Measurements from ENCODE around the gene NPHP4. TPM values are rescaled to one million over a fixed set of nuclear protein-coding genes. Genes with fewer than 3 reads are reported as not detected.
A peak's percentile ranks its signal among the peaks of the same experiment; 100 is the strongest.

NPHP4 gene
- total RNA-seq, 1 donor from 2014 or later = 19.0 TPM

- Mint-ChIP-seq H3K27me3 (ENCODE audit: low read depth) (no peaks in the 10 kb centered on the region), H3K27ac (no peak overlapping the region), H3K4me3 (ENCODE audit: low read depth) (no peak overlapping the region), H3K4me1 (ENCODE audit: low read depth) (peaks cover 15% of the 10 kb centered on the region), H3K9me3 (no peaks in the 10 kb centered on the region), H3K36me3 (ENCODE audit: low read depth) (peaks cover 16% of the 10 kb centered on the region)
- intact Hi-C loops (cut with micrococcal nuclease) = no loop called here
- DNase-seq (ENCODE audit: low spot score) = no peak
Observed at GRCh38 chr1:5998051-5998905, 6.1 kb upstream of the NPHP4 start.

GRCh38 chr1:5997316-5997715, 5.1 kb upstream of the NPHP4 start:
- no peak for DNase-seq (ENCODE audit: low spot score)
- Mint-ChIP-seq H3K4me3 (ENCODE audit: low read depth) (no peak overlapping the region), H3K9me3 (no peaks in the 10 kb centered on the region), H3K36me3 (ENCODE audit: low read depth) (peaks cover 12% of the 10 kb centered on the region), H3K4me1 (ENCODE audit: low read depth) (peaks cover 15% of the 10 kb centered on the region), H3K27ac (peak overlapping the region; percentile 15), H3K27me3 (ENCODE audit: low read depth) (no peaks in the 10 kb centered on the region)
- intact Hi-C loops (cut with micrococcal nuclease) = no loop called here

- DNase-seq (ENCODE audit: low spot score) = no peak
- intact Hi-C loops (cut with micrococcal nuclease) = no loop called here
- Mint-ChIP-seq H3K27ac (no peak overlapping the region), H3K36me3 (ENCODE audit: low read depth) (peaks cover 12% of the 10 kb centered on the region), H3K9me3 (no peaks in the 10 kb centered on the region), H3K4me3 (ENCODE audit: low read depth) (no peak overlapping the region), H3K4me1 (ENCODE audit: low read depth) (peaks cover 15% of the 10 kb centered on the region), H3K27me3 (ENCODE audit: low read depth) (no peaks in the 10 kb centered on the region)
Observed at GRCh38 chr1:5996641-5997270, 4.5 kb upstream of the NPHP4 start.

GRCh38 chr1:5995871-5996630, 3.8 kb upstream of the NPHP4 start:
- no peak overlapping the region for H3K4me3 Mint-ChIP-seq (ENCODE audit: low read depth)
- peaks cover 12% of the 10 kb centered on the region for H3K36me3 Mint-ChIP-seq (ENCODE audit: low read depth)
- H3K4me1 Mint-ChIP-seq (ENCODE audit: low read depth) = peaks cover 18% of the 10 kb centered on the region
- DNase-seq (ENCODE audit: low spot score) = no peak
- intact Hi-C loops (cut with micrococcal nuclease) = no loop called here
- H3K9me3 Mint-ChIP-seq = no peaks in the 10 kb centered on the region
- no peaks in the 10 kb centered on the region for H3K27me3 Mint-ChIP-seq (ENCODE audit: low read depth)
- H3K27ac Mint-ChIP-seq = no peak overlapping the region

- H3K36me3 Mint-ChIP-seq (ENCODE audit: low read depth) = peaks cover 12% of the 10 kb centered on the region
- intact Hi-C loops (cut with micrococcal nuclease) = loop anchor here (5.0 kb wide), 1 partner anchor 202 kb away; the partner anchor contains the start of gene RPL22
- H3K9me3 Mint-ChIP-seq = no peaks in the 10 kb centered on the region
- peaks cover 24% of the 10 kb centered on the region for H3K4me1 Mint-ChIP-seq (ENCODE audit: low read depth)
- peak overlapping the region; percentile 96 for H3K4me3 Mint-ChIP-seq (ENCODE audit: low read depth)
- no peaks in the 10 kb centered on the region for H3K27me3 Mint-ChIP-seq (ENCODE audit: low read depth)
- peak overlapping the region; percentile 96 for H3K27ac Mint-ChIP-seq
- peak; percentile 63 for DNase-seq (ENCODE audit: low spot score)
Observed at GRCh38 chr1:5994713-5995621, 2.7 kb upstream of the NPHP4 start.

- DNase-seq (ENCODE audit: low spot score) = peak; percentile 21
- Mint-ChIP-seq H3K4me3 (ENCODE audit: low read depth) (peak overlapping the region; percentile 96), H3K27ac (peak overlapping the region; percentile 96), H3K9me3 (no peaks in the 10 kb centered on the region), H3K27me3 (ENCODE audit: low read depth) (no peaks in the 10 kb centered on the region), H3K36me3 (ENCODE audit: low read depth) (peaks cover 14% of the 10 kb centered on the region), H3K4me1 (ENCODE audit: low read depth) (peaks cover 22% of the 10 kb centered on the region)
- intact Hi-C loops (cut with micrococcal nuclease) = loop anchor here (5.0 kb wide), 1 partner anchor 203 kb away; the partner anchor contains the start of gene RPL22
Observed at GRCh38 chr1:5993556-5994491, 1.6 kb upstream of the NPHP4 start.

GRCh38 chr1:5992814-5993555, 760 bp upstream of the NPHP4 start:
- peak overlapping the region; percentile 96 for H3K4me3 Mint-ChIP-seq (ENCODE audit: low read depth)
- H3K36me3 Mint-ChIP-seq (ENCODE audit: low read depth) = peaks cover 15% of the 10 kb centered on the region
- no peak for DNase-seq (ENCODE audit: low spot score)
- H3K4me1 Mint-ChIP-seq (ENCODE audit: low read depth) = peaks cover 22% of the 10 kb centered on the region
- peak overlapping the region; percentile 96 for H3K27ac Mint-ChIP-seq
- intact Hi-C loops (cut with micrococcal nuclease) = loop anchor here (1.0 to 5.0 kb wide), 3 partner anchors 33 to 204 kb away; partner anchors contain the start of gene RPL22
- H3K27me3 Mint-ChIP-seq (ENCODE audit: low read depth) = no peaks in the 10 kb centered on the region
- H3K9me3 Mint-ChIP-seq = no peaks in the 10 kb centered on the region

GRCh38 chr1:5991381-5992025, 722 bp downstream of the NPHP4 start:
- intact Hi-C loops (cut with micrococcal nuclease) = loop anchor here (1.0 to 5.0 kb wide), 3 partner anchors 35 to 206 kb away; partner anchors contain the start of gene RPL22
- peaks cover 15% of the 10 kb centered on the region for H3K36me3 Mint-ChIP-seq (ENCODE audit: low read depth)

GRCh38 chr1:5990913-5991312, 1.3 kb downstream of the NPHP4 start:
- intact Hi-C loops (cut with micrococcal nuclease) = loop anchor here (5.0 kb wide), 1 partner anchor 206 kb away; the partner anchor contains the start of gene RPL22
- peaks cover 12% of the 10 kb centered on the region for H3K36me3 Mint-ChIP-seq (ENCODE audit: low read depth)
- no peaks in the 10 kb centered on the region for H3K9me3 Mint-ChIP-seq
- no peaks in the 10 kb centered on the region for H3K27me3 Mint-ChIP-seq (ENCODE audit: low read depth)
- peak overlapping the region; percentile 63 for H3K27ac Mint-ChIP-seq
- DNase-seq (ENCODE audit: low spot score) = no peak
- H3K4me3 Mint-ChIP-seq (ENCODE audit: low read depth) = peak overlapping the region; percentile 85
- peaks cover 22% of the 10 kb centered on the region for H3K4me1 Mint-ChIP-seq (ENCODE audit: low read depth)

More at GRCh38 chr1:5991381-5992025, 722 bp downstream of the NPHP4 start:
- peak; percentile 34 for DNase-seq (ENCODE audit: low spot score)
- H3K4me1 Mint-ChIP-seq (ENCODE audit: low read depth) = peaks cover 22% of the 10 kb centered on the region
- H3K27me3 Mint-ChIP-seq (ENCODE audit: low read depth) = no peaks in the 10 kb centered on the region
- H3K4me3 Mint-ChIP-seq (ENCODE audit: low read depth) = peak overlapping the region; percentile 85
- H3K9me3 Mint-ChIP-seq = no peaks in the 10 kb centered on the region
- peak overlapping the region; percentile 63 for H3K27ac Mint-ChIP-seq

- intact Hi-C loops (cut with micrococcal nuclease) = loop anchor here (5.0 kb wide), 1 partner anchor 208 kb away; the partner anchor contains the start of gene RPL22
- no peak overlapping the region for H3K27ac Mint-ChIP-seq
Observed at GRCh38 chr1:5989731-5990271, 2.4 kb downstream of the NPHP4 start.

More at GRCh38 chr1:5989731-5990271, 2.4 kb downstream of the NPHP4 start:
- no peaks in the 10 kb centered on the region for H3K27me3 Mint-ChIP-seq (ENCODE audit: low read depth)
- H3K4me3 Mint-ChIP-seq (ENCODE audit: low read depth) = peak overlapping the region; percentile 58
- peaks cover 15% of the 10 kb centered on the region for H3K36me3 Mint-ChIP-seq (ENCODE audit: low read depth)
- no peaks in the 10 kb centered on the region for H3K9me3 Mint-ChIP-seq
- H3K4me1 Mint-ChIP-seq (ENCODE audit: low read depth) = peaks cover 20% of the 10 kb centered on the region
- DNase-seq (ENCODE audit: low spot score) = no peak

Measured in activated T-helper 2 cell treated with anti-CD3 and anti-CD28 coated beads, Interferon-gamma antibody, Interleukin-2, Interleukin-4, amounts not matched to agents 10 μg/mL and 5 μg/mL and 100 μg/mL, durations not matched to agents 14 hours and 24 hours and 36 hours (primary cell).